ENCODE data around the gene FAM13B.

The FAM13B gene

GRCh38 chr5:137914758-137915157 lies 118.1 kb downstream of the FAM13B start:
- TF ChIP-seq, protein P1, sequence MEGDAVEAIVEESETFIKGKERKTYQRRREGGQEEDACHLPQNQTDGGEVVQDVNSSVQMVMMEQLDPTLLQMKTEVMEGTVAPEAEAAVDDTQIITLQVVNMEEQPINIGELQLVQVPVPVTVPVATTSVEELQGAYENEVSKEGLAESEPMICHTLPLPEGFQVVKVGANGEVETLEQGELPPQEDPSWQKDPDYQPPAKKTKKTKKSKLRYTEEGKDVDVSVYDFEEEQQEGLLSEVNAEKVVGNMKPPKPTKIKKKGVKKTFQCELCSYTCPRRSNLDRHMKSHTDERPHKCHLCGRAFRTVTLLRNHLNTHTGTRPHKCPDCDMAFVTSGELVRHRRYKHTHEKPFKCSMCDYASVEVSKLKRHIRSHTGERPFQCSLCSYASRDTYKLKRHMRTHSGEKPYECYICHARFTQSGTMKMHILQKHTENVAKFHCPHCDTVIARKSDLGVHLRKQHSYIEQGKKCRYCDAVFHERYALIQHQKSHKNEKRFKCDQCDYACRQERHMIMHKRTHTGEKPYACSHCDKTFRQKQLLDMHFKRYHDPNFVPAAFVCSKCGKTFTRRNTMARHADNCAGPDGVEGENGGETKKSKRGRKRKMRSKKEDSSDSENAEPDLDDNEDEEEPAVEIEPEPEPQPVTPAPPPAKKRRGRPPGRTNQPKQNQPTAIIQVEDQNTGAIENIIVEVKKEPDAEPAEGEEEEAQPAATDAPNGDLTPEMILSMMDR (IDR thresholded peaks at IDR 0.05), result no peak
- no peaks in the 10 kb centered on the region for H3K4me1 ChIP-seq
- no peaks in the 10 kb centered on the region for H3K27me3 ChIP-seq (ENCODE audit: control insufficient read depth, insufficient read depth, low read length)
- no peak overlapping the region for H3K4me3 ChIP-seq (ENCODE audit: low read depth, low read length)
- no peaks in the 10 kb centered on the region for H3K36me3 ChIP-seq (ENCODE audit: control insufficient read depth, insufficient read depth, low read length)
- H2AFZ ChIP-seq, result no peak overlapping the region
- H3K79me2 ChIP-seq, result no peaks in the 10 kb centered on the region
- H3K9ac ChIP-seq, result no peak overlapping the region
- H3K9me3 ChIP-seq (ENCODE audit: control insufficient read depth, low read length), result no peaks in the 10 kb centered on the region
- H3K27ac ChIP-seq, result no peak overlapping the region
- H3K4me2 ChIP-seq (ENCODE audit: low read length), result no peak overlapping the region

DNA sequence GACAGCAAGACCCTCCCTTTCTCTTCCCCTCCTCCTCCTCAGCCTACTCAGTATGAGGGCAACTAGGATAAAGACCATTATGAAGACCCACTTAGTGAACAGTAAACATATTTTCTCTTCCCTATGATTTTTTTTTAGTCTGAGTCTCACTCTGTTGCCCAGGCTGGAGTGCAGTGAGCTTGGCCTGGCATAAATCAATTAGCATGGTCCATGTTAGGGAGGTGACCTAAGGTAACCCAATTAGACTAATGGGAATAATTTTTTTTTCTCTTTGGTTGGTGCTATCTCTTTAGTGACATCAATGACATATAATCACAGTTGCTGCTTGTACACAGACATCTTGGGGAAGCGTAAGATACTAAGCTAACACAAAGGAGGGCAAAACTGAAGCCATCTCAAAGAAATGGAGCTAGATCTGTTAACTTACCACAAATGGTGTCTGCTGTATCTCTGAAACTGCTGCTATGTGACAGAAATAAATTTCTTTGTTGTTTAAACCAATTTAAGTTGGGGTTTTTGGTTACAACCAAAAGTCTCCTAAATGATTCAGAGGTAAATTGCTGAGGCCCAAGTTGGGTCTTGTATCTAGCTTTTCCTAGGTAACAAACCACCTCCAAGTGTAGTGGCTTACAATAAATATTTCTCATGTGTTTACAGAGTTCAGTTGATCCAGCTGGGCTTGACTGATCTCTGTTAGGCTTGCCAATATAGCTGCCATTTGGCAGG lies 130.3 kb downstream of the FAM13B start:
- Histone ChIP-seq H3K79me2 (no peaks in the 10 kb centered on the region), H3K4me3 (ENCODE audit: low read depth, low read length) (no peak overlapping the region), H3K27ac (no peak overlapping the region), H3K36me3 (ENCODE audit: control insufficient read depth, insufficient read depth, low read length) (no peaks in the 10 kb centered on the region), H3K9ac (no peak overlapping the region), H3K9me3 (ENCODE audit: control insufficient read depth, low read length) (no peaks in the 10 kb centered on the region), H2AFZ (peak overlapping the region; percentile 23), H3K4me2 (ENCODE audit: low read length) (no peak overlapping the region), H3K27me3 (ENCODE audit: control insufficient read depth, insufficient read depth, low read length) (no peaks in the 10 kb centered on the region), H3K4me1 (peaks cover 20% of the 10 kb centered on the region)
- TF ChIP-seq, protein P1 (IDR thresholded peaks at IDR 0.05), result no peak

DNA sequence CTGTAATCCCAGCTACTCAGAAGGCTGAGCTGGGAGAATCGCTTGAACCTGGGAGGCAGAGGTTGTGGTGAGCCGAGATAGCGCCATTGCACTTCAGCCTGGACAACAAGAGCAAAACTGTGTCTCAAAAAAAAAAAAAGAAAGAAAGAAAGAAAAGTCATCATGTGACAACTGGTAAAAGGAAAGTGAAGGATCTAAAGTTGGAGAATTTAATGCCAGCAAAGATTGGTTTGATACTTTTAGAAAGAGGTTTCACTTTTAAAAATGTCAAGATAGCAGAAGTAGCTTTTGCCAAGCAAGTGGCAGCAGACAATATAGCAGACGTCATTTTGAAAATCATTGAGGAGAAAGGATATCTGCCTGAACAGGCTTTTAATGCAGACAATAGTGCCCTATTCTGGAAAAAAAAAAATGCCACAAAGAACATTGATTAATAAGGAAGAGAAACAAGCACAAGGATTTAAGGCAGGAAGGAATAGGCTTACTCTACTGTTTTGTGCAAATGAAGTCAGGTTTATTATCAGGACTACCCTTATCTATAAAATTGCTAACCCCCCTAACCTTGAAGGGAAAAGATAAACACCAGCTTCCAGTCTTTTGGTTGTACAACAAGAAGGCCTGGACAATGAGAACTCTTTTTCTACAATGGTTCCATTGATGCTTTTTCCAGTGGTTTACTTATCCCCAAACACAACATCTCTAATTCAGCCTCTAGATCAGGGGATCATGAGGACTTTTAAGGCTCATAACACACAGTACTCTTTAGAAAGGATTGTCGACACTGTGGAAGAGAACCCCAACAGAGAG lies 131.7 kb downstream of the FAM13B start:
- H3K27me3 ChIP-seq (ENCODE audit: control insufficient read depth, insufficient read depth, low read length), result no peaks in the 10 kb centered on the region
- H3K9ac ChIP-seq, result no peak overlapping the region
- no peak overlapping the region for H3K4me3 ChIP-seq (ENCODE audit: low read depth, low read length)
- H3K4me1 ChIP-seq, result peaks cover 17% of the 10 kb centered on the region
- H3K79me2 ChIP-seq, result no peaks in the 10 kb centered on the region
- H3K9me3 ChIP-seq (ENCODE audit: control insufficient read depth, low read length), result no peaks in the 10 kb centered on the region
- no peaks in the 10 kb centered on the region for H3K36me3 ChIP-seq (ENCODE audit: control insufficient read depth, insufficient read depth, low read length)
- peak overlapping the region; percentile 66 for H3K27ac ChIP-seq
- no peak overlapping the region for H3K4me2 ChIP-seq (ENCODE audit: low read length)
- TF ChIP-seq, protein P1 (IDR thresholded peaks at IDR 0.05), result no peak
- peak overlapping the region; percentile 85 for H2AFZ ChIP-seq

GRCh38 chr5:137899493-137899892 lies 133.4 kb downstream of the FAM13B start:
- H3K79me2 ChIP-seq, result no peaks in the 10 kb centered on the region
- H3K9ac ChIP-seq, result no peak overlapping the region
- no peaks in the 10 kb centered on the region for H3K27me3 ChIP-seq (ENCODE audit: control insufficient read depth, insufficient read depth, low read length)
- H3K9me3 ChIP-seq (ENCODE audit: control insufficient read depth, low read length), result no peaks in the 10 kb centered on the region
- peaks cover 25% of the 10 kb centered on the region for H3K4me1 ChIP-seq
- H3K4me2 ChIP-seq (ENCODE audit: low read length), result no peak overlapping the region
- H2AFZ ChIP-seq, result no peak overlapping the region
- TF ChIP-seq, protein P1 (IDR thresholded peaks at IDR 0.05), result no peak
- no peak overlapping the region for H3K4me3 ChIP-seq (ENCODE audit: low read depth, low read length)
- no peaks in the 10 kb centered on the region for H3K36me3 ChIP-seq (ENCODE audit: control insufficient read depth, insufficient read depth, low read length)
- H3K27ac ChIP-seq, result no peak overlapping the region
